T-cell (primary cell): Measurements from ENCODE around the gene RHOD. TPM values are rescaled to one million over a fixed set of nuclear protein-coding genes. Genes with fewer than 3 reads are reported as not detected.

Experiments
- ATAC-seq, 4 experiments: fragments of 200-7000 bp in 3 of 4; fragments of 150-1000 bp in 1 of 4; cut with Tn5 transposase; replicated peaks in 1 of 4; 1 replicate in 3 of 4; 2 replicates in 1 of 4; pipeline ENCODE4 v1.10.0; 2021; ENCODE audit warnings: moderate library complexity in 3 of 4, mild to moderate bottlenecking in 2 of 4, moderate number of reproducible peaks in 1 of 4
- CTCF ChIA-PET, 2 donors: fragments of 300-600 bp; sonication (Branson Sonifier 250); formaldehyde crosslinking; loops; one replicate each; lab custom pipeline; 2022; ENCODE audit warnings: antibody characterized with exemption in 2 of 2; lab: Charles Lee
- POLR2A ChIA-PET, 2 donors: fragments of 300-600 bp; sonication (Branson Sonifier 250); formaldehyde crosslinking; loops; one replicate each; lab custom pipeline; 2022; ENCODE audit warnings: antibody characterized with exemption in 2 of 2; lab: Charles Lee
- DNase-seq, 35 experiments: peaks; one replicate each; pipeline versions ENCODE4 v3.0.0 to v3.0.0-alpha.2; 2013 to 2023
- H3K27ac ChIP-seq: one replicate; pipeline ENCODE4 v1.5.1; 2013; ENCODE audit warnings: low read length
- H3K27me3 ChIP-seq, 2 experiments: replicated peaks in 1 of 2; 1 replicate in 1 of 2; 2 replicates in 1 of 2; pipeline versions ENCODE4 v1.6.1 to v1.7.0; 2013; ENCODE audit warnings: low read length in 1 of 2, mixed read lengths in 1 of 2; ENCODE audit not compliant: control insufficient read depth in 2 of 2, insufficient read depth in 2 of 2; ENCODE audit errors: extremely low read depth in 1 of 2
- H3K36me3 ChIP-seq, 2 donors: 1 replicate in 1 of 2; 2 replicates in 1 of 2; pipeline versions ENCODE4 v1.6.1 to v1.7.0; 2013; ENCODE audit warnings: low read length in 1 of 2; ENCODE audit not compliant: control insufficient read depth in 2 of 2, insufficient read depth in 1 of 2; ENCODE audit errors: extremely low read depth in 1 of 2
- H3K4me1 ChIP-seq, 2 experiments: 1 replicate in 1 of 2; 2 replicates in 1 of 2; pipeline versions ENCODE4 v1.6.1 to v1.7.0; 2013; ENCODE audit warnings: low read length in 2 of 2, mixed read lengths in 1 of 2; ENCODE audit not compliant: insufficient read depth in 2 of 2, control insufficient read depth in 1 of 2; ENCODE audit errors: extremely low read depth in 1 of 2
- H3K4me3 ChIP-seq, 2 donors: 1 replicate in 1 of 2; 2 replicates in 1 of 2; pipeline versions ENCODE4 v1.5.1 to v1.7.0; 2013; ENCODE audit warnings: mild to moderate bottlenecking in 2 of 2, low read length in 1 of 2, moderate library complexity in 1 of 2; ENCODE audit not compliant: control insufficient read depth in 1 of 2; ENCODE audit errors: extremely low read depth in 1 of 2
- H3K9me3 ChIP-seq: 2 replicates; pipeline ENCODE4 v1.7.0; 2013
- H3K27ac Mint-ChIP-seq, 2 donors: one replicate each; pipeline ENCODE4 v1.8.0; 2020 to 2021; ENCODE audit warnings: mild to moderate bottlenecking in 2 of 2, mixed read lengths in 2 of 2
- H3K27me3 Mint-ChIP-seq, 2 donors: one replicate each; pipeline ENCODE4 v1.8.0; 2021 to 2022; ENCODE audit warnings: mixed read lengths in 2 of 2
- H3K36me3 Mint-ChIP-seq: one replicate; pipeline ENCODE4 v1.8.0; 2021; ENCODE audit warnings: mixed read lengths
- H3K4me1 Mint-ChIP-seq, 3 donors: one replicate each; pipeline ENCODE4 v1.8.0; 2020 to 2022; ENCODE audit warnings: mixed read lengths in 3 of 3, mild to moderate bottlenecking in 1 of 3
- H3K4me3 Mint-ChIP-seq, 3 donors: one replicate each; pipeline ENCODE4 v1.8.0; 2020 to 2022; ENCODE audit warnings: mild to moderate bottlenecking in 3 of 3, mixed read lengths in 3 of 3, moderate library complexity in 3 of 3
- H3K9me3 Mint-ChIP-seq, 3 donors: one replicate each; pipeline ENCODE4 v1.8.0; 2020 to 2022; ENCODE audit warnings: mixed read lengths in 3 of 3
- WGBS: methylation state at CpG from one replicate; pipeline ENCODE4 v1.1.5; 2013; ENCODE audit warnings: missing lambda C conversion rate; ENCODE audit not compliant: insufficient coverage; 5-methylcytosine and 5-hydroxymethylcytosine counted together
- total RNA-seq, 35 experiments: library from RNA in 6 of 35; stranded (reverse) in 6 of 35; fragments of 120-200 nt in 1 of 35; gene quantifications; one replicate each; pipeline versions ENCODE4 v1.2.1 to v1.2.4 and lab custom pipeline; 2013 to 2026

Gene RHOD
- total RNA-seq, 5 donors from 2014 or later (not counting 1 experiment from before 2014, with no cell fraction given) = 0.59 to 0.88 (median 0.66) TPM; not detected in 2

GRCh38 chr11:67040147-67040546 lies 16.5 kb upstream of the RHOD start:
- Mint-ChIP-seq H3K27ac (no peak overlapping the region), H3K4me1 (no peaks in the 10 kb centered on the region), H3K9me3 (no peaks in the 10 kb centered on the region), H3K36me3 (no peaks in the 10 kb centered on the region), H3K27me3 (peaks cover 3 to 21% of the 10 kb centered on the region in 2 donors), H3K4me3 (no peak overlapping the region)
- H3K4me1 ChIP-seq = no peaks in the 10 kb centered on the region
- no peak overlapping the region for H3K4me3 ChIP-seq
- peaks cover 0 to 52% of the 10 kb centered on the region in 2 experiments for H3K27me3 ChIP-seq
- H3K27ac ChIP-seq = no peak overlapping the region
- ATAC-seq = no peak
- CTCF ChIA-PET = interaction anchor here in 1 of 2 donors (0.6 kb wide), 1 partner anchor 13 kb away, joined by 4 read pairs; no protein-coding TSS in a partner anchor
- POLR2A ChIA-PET = no interaction called here
- WGBS = 85% methylated on average over 12 of the region's 12 CpGs
- no peaks in the 10 kb centered on the region for H3K9me3 ChIP-seq
- H3K36me3 ChIP-seq = no peaks in the 10 kb centered on the region
- DNase-seq = no peak

GRCh38 chr11:67041602-67042001 lies 15.0 kb upstream of the RHOD start:
- Histone ChIP-seq H3K4me1 (no peaks in the 10 kb centered on the region), H3K27ac (no peak overlapping the region), H3K9me3 (no peaks in the 10 kb centered on the region), H3K27me3 (peaks cover 0 to 60% of the 10 kb centered on the region in 2 experiments), H3K4me3 (no peak overlapping the region), H3K36me3 (no peaks in the 10 kb centered on the region)
- WGBS = no CpG with 5 or more reads among the region's 3 CpGs
- Mint-ChIP-seq H3K36me3 (no peaks in the 10 kb centered on the region), H3K27me3 (peaks cover 3 to 25% of the 10 kb centered on the region in 2 donors), H3K27ac (no peak overlapping the region), H3K4me1 (no peaks in the 10 kb centered on the region), H3K4me3 (no peak overlapping the region), H3K9me3 (no peaks in the 10 kb centered on the region)
- ChIA-PET POLR2A (no interaction called here), CTCF (interaction anchor here in 1 of 2 donors (0.6 kb wide), 1 partner anchor 31 kb away, joined by 4 read pairs; no protein-coding TSS in a partner anchor)
- DNase-seq (no peak), ATAC-seq (no peak)

- DNase-seq = no peak
- ChIA-PET POLR2A (no interaction called here), CTCF (interaction anchor here in 1 of 2 donors (0.5 kb wide), 1 partner anchor 1756 kb away, joined by 3 read pairs; no protein-coding TSS in a partner anchor)
- Histone ChIP-seq H3K27ac (no peak overlapping the region), H3K27me3 (peaks cover 0 to 59% of the 10 kb centered on the region in 2 experiments), H3K4me3 (no peak overlapping the region), H3K4me1 (no peaks in the 10 kb centered on the region), H3K36me3 (no peaks in the 10 kb centered on the region), H3K9me3 (no peaks in the 10 kb centered on the region)
- Mint-ChIP-seq H3K4me1 (no peaks in the 10 kb centered on the region), H3K27me3 (peaks cover 3 to 27% of the 10 kb centered on the region in 2 donors), H3K4me3 (no peak overlapping the region), H3K27ac (no peak overlapping the region), H3K9me3 (no peaks in the 10 kb centered on the region), H3K36me3 (no peaks in the 10 kb centered on the region)
- ATAC-seq = no peak
- 84% methylated on average over 12 of the region's 18 CpGs for WGBS
Observed at GRCh38 chr11:67043572-67044349, 12.9 kb upstream of the RHOD start.

- H3K27ac ChIP-seq = no peak overlapping the region
- ATAC-seq (no peak), DNase-seq (no peak)
- WGBS = 17% methylated on average over 14 of the region's 14 CpGs
- H3K36me3 ChIP-seq = no peaks in the 10 kb centered on the region
- CTCF ChIA-PET = no interaction called here
- Mint-ChIP-seq H3K4me1 (no peaks in the 10 kb centered on the region), H3K4me3 (no peak overlapping the region), H3K27me3 (peaks cover 3 to 27% of the 10 kb centered on the region in 2 donors), H3K27ac (no peak overlapping the region), H3K36me3 (no peaks in the 10 kb centered on the region), H3K9me3 (no peaks in the 10 kb centered on the region)
- no peaks in the 10 kb centered on the region for H3K4me1 ChIP-seq
- H3K9me3 ChIP-seq = no peaks in the 10 kb centered on the region
- H3K4me3 ChIP-seq = no peak overlapping the region
- peaks cover 0 to 56% of the 10 kb centered on the region in 2 experiments for H3K27me3 ChIP-seq
- POLR2A ChIA-PET = no interaction called here
Observed at GRCh38 chr11:67044496-67044895, 12.2 kb upstream of the RHOD start.

GRCh38 chr11:67045314-67045713 lies 11.3 kb upstream of the RHOD start:
- Mint-ChIP-seq H3K27me3 (peaks cover 3 to 26% of the 10 kb centered on the region in 2 donors), H3K4me1 (no peaks in the 10 kb centered on the region), H3K9me3 (no peaks in the 10 kb centered on the region), H3K27ac (no peak overlapping the region), H3K4me3 (no peak overlapping the region), H3K36me3 (no peaks in the 10 kb centered on the region)
- WGBS = 78% methylated on average over 14 of the region's 14 CpGs
- H3K4me3 ChIP-seq = no peak overlapping the region
- DNase-seq = no peak
- H3K27me3 ChIP-seq = peaks cover 0 to 56% of the 10 kb centered on the region in 2 experiments
- H3K9me3 ChIP-seq = no peaks in the 10 kb centered on the region
- H3K4me1 ChIP-seq = no peaks in the 10 kb centered on the region
- no peak overlapping the region for H3K27ac ChIP-seq
- ChIA-PET CTCF (no interaction called here), POLR2A (interaction anchor here in 1 of 2 donors (0.6 kb wide), 1 partner anchor 415 kb away, joined by 3 read pairs; no protein-coding TSS in a partner anchor)
- no peaks in the 10 kb centered on the region for H3K36me3 ChIP-seq
- no peak for ATAC-seq

- CTCF ChIA-PET = no interaction called here
- H3K27me3 Mint-ChIP-seq = peaks cover 6 to 10% of the 10 kb centered on the region in 2 donors
- WGBS = 90% methylated on average over 22 of the region's 22 CpGs
Observed at GRCh38 chr11:67048515-67049130, 8.0 kb upstream of the RHOD start.

More at GRCh38 chr11:67048515-67049130, 8.0 kb upstream of the RHOD start:
- no peaks in the 10 kb centered on the region for H3K4me1 ChIP-seq
- no peak for DNase-seq
- no peak overlapping the region for H3K4me3 Mint-ChIP-seq
- no peak overlapping the region for H3K27ac Mint-ChIP-seq
- no peak overlapping the region for H3K4me3 ChIP-seq
- H3K9me3 ChIP-seq = no peaks in the 10 kb centered on the region
- H3K27ac ChIP-seq = no peak overlapping the region
- H3K36me3 ChIP-seq = no peaks in the 10 kb centered on the region
- POLR2A ChIA-PET = no interaction called here
- H3K36me3 Mint-ChIP-seq = no peaks in the 10 kb centered on the region
- no peak for ATAC-seq
- H3K27me3 ChIP-seq = peaks cover 0 to 61% of the 10 kb centered on the region in 2 experiments
- H3K9me3 Mint-ChIP-seq = no peaks in the 10 kb centered on the region
- no peaks in the 10 kb centered on the region for H3K4me1 Mint-ChIP-seq
